ENCODE data around the gene PROX1. TPM values are rescaled to one million over a fixed set of nuclear protein-coding genes. Genes with fewer than 3 reads are reported as not detected.

Gene PROX1
- total and polyA plus RNA-seq, 2 of the 4 experiments (the other 2 are of a cell fraction), result under 0.01 to 0.02 TPM

DNA sequence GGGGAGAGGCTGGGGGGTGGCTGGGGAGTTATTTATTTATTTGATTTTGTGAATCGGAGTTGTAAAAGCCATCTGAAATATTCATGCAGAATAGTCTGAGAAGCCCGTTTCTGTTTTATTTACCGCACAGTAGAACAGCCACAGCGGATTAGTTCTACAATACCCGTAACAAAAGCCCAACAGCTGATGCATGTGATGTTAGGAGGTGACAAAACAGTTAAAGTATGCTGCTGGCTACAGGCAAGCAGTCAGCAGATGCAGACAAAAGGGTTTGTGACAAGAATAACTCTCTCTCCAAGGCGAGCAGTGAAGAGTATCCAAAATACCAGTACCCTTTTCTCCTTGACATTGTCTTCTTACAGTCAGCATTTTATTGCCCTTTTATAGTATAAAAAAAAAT is 42.0 kb downstream of the PROX1 start:
- ATAC-seq (ENCODE audit: low read depth), result no peak
- Histone ChIP-seq H3K4ac (ENCODE audit: low read depth, low read length) (no peak overlapping the region), H3K9me3 (ENCODE audit: control insufficient read depth, insufficient read depth, low read length) (no peaks in the 10 kb centered on the region), H3K23ac (ENCODE audit: low read depth, low read length) (no peak overlapping the region), H4K20me1 (ENCODE audit: insufficient read depth, low read length) (no peaks in the 10 kb centered on the region), H3K56ac (ENCODE audit: extremely low read depth, insufficient read depth, low read length) (no peak overlapping the region), H2AK5ac (ENCODE audit: low read depth, low read length) (no peak overlapping the region), H3K4me1 (ENCODE audit: control insufficient read depth, insufficient read depth, low read length) (no peaks in the 10 kb centered on the region), H2AK9ac (replicated peaks; ENCODE audit: low read depth, low read length, poor library complexity) (no peak overlapping the region), H3K4me2 (ENCODE audit: low read depth, low read length) (no peak overlapping the region), H3K79me1 (ENCODE audit: low read depth in 1 of 2, low read length in 2 of 2) (no peaks in the 10 kb centered on the region), H2BK20ac (ENCODE audit: low read depth, low read length) (no peak overlapping the region), H3K36me3 (ENCODE audit: control insufficient read depth, insufficient read depth, low read length) (no peaks in the 10 kb centered on the region), H2BK5ac (ENCODE audit: low read depth, low read length, poor library complexity, severe bottlenecking) (no peak overlapping the region), H3K27me3 (ENCODE audit: control insufficient read depth, insufficient read depth, low read length) (0 out of 2 replicates have a peak, but pooled peaks cover 2% of the 10 kb centered on the region), H3K27ac (ENCODE audit: insufficient read depth, low read length) (no peak overlapping the region), H2BK15ac (ENCODE audit: low read depth, low read length) (no peak overlapping the region), H4K91ac (ENCODE audit: insufficient read depth, low read depth, low read length) (no peak overlapping the region), H2BK120ac (ENCODE audit: low read depth, low read length) (no peak overlapping the region), H3K9ac (ENCODE audit: low read depth, low read length) (no peak overlapping the region), H3K18ac (ENCODE audit: low read depth, low read length) (no peak overlapping the region), H4K8ac (ENCODE audit: low read depth in 2 of 2, low read length in 2 of 2) (no peak overlapping the region), H2AFZ (replicated peaks; ENCODE audit: low read length, poor library complexity) (no peak overlapping the region), H3K9me1 (ENCODE audit: insufficient read depth, low read length) (no peaks in the 10 kb centered on the region), H4K5ac (ENCODE audit: low read depth, low read length) (no peak overlapping the region), H3K14ac (replicated peaks; ENCODE audit: low read depth, low read length) (no peak overlapping the region), H3K4me3 (ENCODE audit: insufficient read depth, low read depth, low read length) (no peak overlapping the region)
- TF ChIP-seq BHLHE40 (IDR thresholded peaks at IDR 0.05; ENCODE audit: low read depth, low read length), result no peak
- TF ChIP-seq RCOR1 (IDR thresholded peaks at IDR 0.05; ENCODE audit: insufficient replicate concordance, low read length), result no peak
- no peak for TF ChIP-seq USF2 (IDR thresholded peaks at IDR 0.05; ENCODE audit: low read depth, low read length)
- no peak for TF ChIP-seq POLR2A (IDR thresholded peaks at IDR 0.05; ENCODE audit: low read depth, low read length)
- TF ChIP-seq SMC3 (IDR thresholded peaks at IDR 0.05; ENCODE audit: low read depth, low read length), result no peak
- TF ChIP-seq MAZ (IDR thresholded peaks at IDR 0.05; ENCODE audit: borderline replicate concordance, low read depth, low read length), result no peak
- TF ChIP-seq RFX5 (IDR thresholded peaks at IDR 0.05; ENCODE audit: low read depth, low read length), result no peak
- TF ChIP-seq MAFK (IDR thresholded peaks at IDR 0.05; ENCODE audit: low read depth, low read length), result no peak
- TF ChIP-seq CEBPB (IDR thresholded peaks at IDR 0.05; ENCODE audit: low read depth, low read length), result no peak
- no peak for TF ChIP-seq NFE2L2 (IDR thresholded peaks at IDR 0.05; ENCODE audit: low read depth, low read length)
- no peak for TF ChIP-seq RAD21 (IDR thresholded peaks at IDR 0.05; ENCODE audit: low read length)
- TF ChIP-seq FOS (IDR thresholded peaks at IDR 0.05; ENCODE audit: low read depth, low read length), result no peak
- TF ChIP-seq, protein P1, sequence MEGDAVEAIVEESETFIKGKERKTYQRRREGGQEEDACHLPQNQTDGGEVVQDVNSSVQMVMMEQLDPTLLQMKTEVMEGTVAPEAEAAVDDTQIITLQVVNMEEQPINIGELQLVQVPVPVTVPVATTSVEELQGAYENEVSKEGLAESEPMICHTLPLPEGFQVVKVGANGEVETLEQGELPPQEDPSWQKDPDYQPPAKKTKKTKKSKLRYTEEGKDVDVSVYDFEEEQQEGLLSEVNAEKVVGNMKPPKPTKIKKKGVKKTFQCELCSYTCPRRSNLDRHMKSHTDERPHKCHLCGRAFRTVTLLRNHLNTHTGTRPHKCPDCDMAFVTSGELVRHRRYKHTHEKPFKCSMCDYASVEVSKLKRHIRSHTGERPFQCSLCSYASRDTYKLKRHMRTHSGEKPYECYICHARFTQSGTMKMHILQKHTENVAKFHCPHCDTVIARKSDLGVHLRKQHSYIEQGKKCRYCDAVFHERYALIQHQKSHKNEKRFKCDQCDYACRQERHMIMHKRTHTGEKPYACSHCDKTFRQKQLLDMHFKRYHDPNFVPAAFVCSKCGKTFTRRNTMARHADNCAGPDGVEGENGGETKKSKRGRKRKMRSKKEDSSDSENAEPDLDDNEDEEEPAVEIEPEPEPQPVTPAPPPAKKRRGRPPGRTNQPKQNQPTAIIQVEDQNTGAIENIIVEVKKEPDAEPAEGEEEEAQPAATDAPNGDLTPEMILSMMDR (conservative IDR thresholded peaks at IDR 0.05; ENCODE audit: low read depth, low read length), result no peak
- intact Hi-C loops (cut with micrococcal nuclease) (no loop called here), in situ Hi-C loops (cut with MboI; ENCODE audit: low sequenced_read_pairs) (no loop called here), dilution Hi-C loops (cut with HindIII; ENCODE audit: low sequenced_read_pairs, unreplicated experiment) (no loop called here)
- ChIA-PET POLR2A (ENCODE audit: unreplicated experiment) (no interaction called here), CTCF (no interaction called here)
- no peak for DNase-seq
- BruUV-seq (replicated peaks), result no TSS peak
- WGBS, 2 experiments (ENCODE audit: extremely low coverage in 2 of 2, insufficient read length in 1 of 2), result no CpG with 5 or more reads among the region's 6 CpGs

Data from IMR-90 (cell line).